ENCODE data around the gene FAM50B. TPM values are rescaled to one million over a fixed set of nuclear protein-coding genes. Genes with fewer than 3 reads are reported as not detected.

The FAM50B gene
- total RNA-seq, 2 experiments from 2014 or later, result 8.8 to 10.6 TPM

- CTCF ChIA-PET, result interaction anchor here (1.9 kb wide), 1 partner anchor 28 kb away, joined by 4 read pairs; the partner anchor contains the start of gene FAM50B
- no peaks in the 10 kb centered on the region for H3K36me3 Mint-ChIP-seq
- H3K27ac Mint-ChIP-seq, result no peak overlapping the region
- no peak overlapping the region for H3K4me3 Mint-ChIP-seq
- no peaks in the 10 kb centered on the region for H3K9me3 Mint-ChIP-seq (ENCODE audit: low read depth)
- peaks cover 32% of the 10 kb centered on the region for H3K27me3 Mint-ChIP-seq
- DNase-seq (no peak), ATAC-seq (no peak)
- H3K4me1 Mint-ChIP-seq, result no peaks in the 10 kb centered on the region
These were observed 27.7 kb downstream of the FAM50B start for GRCh38 chr6:3876866-3877265.

- CTCF ChIA-PET, result interaction anchor here (1.9 kb wide), 1 partner anchor 29 kb away, joined by 4 read pairs; the partner anchor contains the start of gene FAM50B
- DNase-seq (peak; percentile 14), ATAC-seq (no peak)
- no peak overlapping the region for H3K27ac Mint-ChIP-seq
- H3K36me3 Mint-ChIP-seq, result no peaks in the 10 kb centered on the region
- no peaks in the 10 kb centered on the region for H3K4me1 Mint-ChIP-seq
- no peak overlapping the region for H3K4me3 Mint-ChIP-seq
- H3K9me3 Mint-ChIP-seq (ENCODE audit: low read depth), result no peaks in the 10 kb centered on the region
- H3K27me3 Mint-ChIP-seq, result peaks cover 32% of the 10 kb centered on the region
These were observed 29.0 kb downstream of the FAM50B start for GRCh38 chr6:3878048-3878666.

- ATAC-seq (no peak), DNase-seq (peak; percentile 35)
- CTCF ChIA-PET, result no interaction called here
- no peak overlapping the region for H3K27ac Mint-ChIP-seq
- no peaks in the 10 kb centered on the region for H3K4me1 Mint-ChIP-seq
- peaks cover 26% of the 10 kb centered on the region for H3K27me3 Mint-ChIP-seq
- H3K4me3 Mint-ChIP-seq, result no peak overlapping the region
- H3K9me3 Mint-ChIP-seq (ENCODE audit: low read depth), result no peaks in the 10 kb centered on the region
- H3K36me3 Mint-ChIP-seq, result no peaks in the 10 kb centered on the region
These were observed 30.2 kb downstream of the FAM50B start for GRCh38 chr6:3879194-3879952.

GRCh38 chr6:3881711-3882421 lies 32.7 kb downstream of the FAM50B start:
- H3K36me3 Mint-ChIP-seq, result no peaks in the 10 kb centered on the region
- ATAC-seq (no peak), DNase-seq (no peak)
- H3K9me3 Mint-ChIP-seq (ENCODE audit: low read depth), result no peaks in the 10 kb centered on the region
- CTCF ChIA-PET, result no interaction called here
- H3K4me1 Mint-ChIP-seq, result no peaks in the 10 kb centered on the region
- H3K27ac Mint-ChIP-seq, result no peak overlapping the region
- no peak overlapping the region for H3K4me3 Mint-ChIP-seq
- H3K27me3 Mint-ChIP-seq, result peaks cover 12% of the 10 kb centered on the region

- H3K4me1 Mint-ChIP-seq, result no peaks in the 10 kb centered on the region
- CTCF ChIA-PET, result no interaction called here
- no peak for DNase-seq
- H3K4me3 Mint-ChIP-seq, result no peak overlapping the region
- H3K27ac Mint-ChIP-seq, result no peak overlapping the region
- H3K27me3 Mint-ChIP-seq, result peaks cover 12% of the 10 kb centered on the region
- no peaks in the 10 kb centered on the region for H3K36me3 Mint-ChIP-seq
- H3K9me3 Mint-ChIP-seq (ENCODE audit: low read depth), result no peaks in the 10 kb centered on the region
- no peak for ATAC-seq
These were observed 33.3 kb downstream of the FAM50B start for GRCh38 chr6:3882431-3882830.

GRCh38 chr6:3882866-3883265 lies 33.7 kb downstream of the FAM50B start:
- no peak for ATAC-seq
- H3K9me3 Mint-ChIP-seq (ENCODE audit: low read depth), result no peaks in the 10 kb centered on the region
- no peaks in the 10 kb centered on the region for H3K4me1 Mint-ChIP-seq
- CTCF ChIA-PET, result no interaction called here
- H3K4me3 Mint-ChIP-seq, result no peak overlapping the region
- H3K27ac Mint-ChIP-seq, result no peak overlapping the region
- peaks cover 12% of the 10 kb centered on the region for H3K27me3 Mint-ChIP-seq
- no peak for DNase-seq
- H3K36me3 Mint-ChIP-seq, result no peaks in the 10 kb centered on the region

GRCh38 chr6:3884007-3884745 lies 35.0 kb downstream of the FAM50B start:
- Mint-ChIP-seq H3K27me3 (peaks cover 12% of the 10 kb centered on the region), H3K27ac (no peak overlapping the region), H3K4me3 (no peak overlapping the region), H3K9me3 (ENCODE audit: low read depth) (no peaks in the 10 kb centered on the region), H3K36me3 (no peaks in the 10 kb centered on the region), H3K4me1 (no peaks in the 10 kb centered on the region)
- CTCF ChIA-PET, result interaction anchor here (0.9 kb wide), 1 partner anchor 94 kb away, joined by 3 read pairs; no protein-coding TSS in a partner anchor
- no peak for ATAC-seq
- no peak for DNase-seq

- Mint-ChIP-seq H3K27me3 (peaks cover 12% of the 10 kb centered on the region), H3K9me3 (ENCODE audit: low read depth) (no peaks in the 10 kb centered on the region), H3K4me3 (no peak overlapping the region), H3K36me3 (no peaks in the 10 kb centered on the region), H3K4me1 (no peaks in the 10 kb centered on the region), H3K27ac (no peak overlapping the region)
- CTCF ChIA-PET, result no interaction called here
- ATAC-seq (no peak), DNase-seq (no peak)
These were observed 36.3 kb downstream of the FAM50B start for GRCh38 chr6:3885262-3886036.

GRCh38 chr6:3887150-3887700 lies 38.1 kb downstream of the FAM50B start:
- Mint-ChIP-seq H3K4me1 (no peaks in the 10 kb centered on the region), H3K27me3 (peaks cover 13% of the 10 kb centered on the region), H3K4me3 (no peak overlapping the region), H3K9me3 (ENCODE audit: low read depth) (no peaks in the 10 kb centered on the region), H3K27ac (no peak overlapping the region), H3K36me3 (no peaks in the 10 kb centered on the region)
- ATAC-seq (no peak), DNase-seq (no peak)
- CTCF ChIA-PET, result interaction anchor here (0.9 to 1.4 kb wide), 3 partner anchors 38 to 155 kb away, joined by 3 to 4 read pairs (median 3); partner anchors contain the start of gene FAM50B

- DNase-seq, result no peak
- no peaks in the 10 kb centered on the region for H3K36me3 Mint-ChIP-seq
- no peaks in the 10 kb centered on the region for H3K4me1 Mint-ChIP-seq
- H3K4me3 Mint-ChIP-seq, result no peak overlapping the region
- H3K9me3 Mint-ChIP-seq (ENCODE audit: low read depth), result no peaks in the 10 kb centered on the region
- H3K27ac Mint-ChIP-seq, result no peak overlapping the region
- peaks cover 6% of the 10 kb centered on the region for H3K27me3 Mint-ChIP-seq
- no peak for ATAC-seq
- CTCF ChIA-PET, result interaction anchor here (1.4 kb wide), 1 partner anchor 39 kb away, joined by 4 read pairs; the partner anchor contains the start of gene FAM50B
These were observed 39.2 kb downstream of the FAM50B start for GRCh38 chr6:3888153-3888957.

GRCh38 chr6:3890047-3890446 lies 40.9 kb downstream of the FAM50B start:
- Mint-ChIP-seq H3K4me1 (no peaks in the 10 kb centered on the region), H3K27ac (no peak overlapping the region), H3K4me3 (no peak overlapping the region), H3K27me3 (peaks cover 4% of the 10 kb centered on the region), H3K36me3 (no peaks in the 10 kb centered on the region), H3K9me3 (ENCODE audit: low read depth) (no peaks in the 10 kb centered on the region)
- ATAC-seq (no peak), DNase-seq (no peak)
- CTCF ChIA-PET, result no interaction called here

GRCh38 chr6:3891883-3892282 lies 42.7 kb downstream of the FAM50B start:
- H3K27me3 Mint-ChIP-seq, result peaks cover 4% of the 10 kb centered on the region
- no peak overlapping the region for H3K27ac Mint-ChIP-seq
- no peaks in the 10 kb centered on the region for H3K36me3 Mint-ChIP-seq
- H3K4me1 Mint-ChIP-seq, result no peaks in the 10 kb centered on the region
- ATAC-seq (no peak), DNase-seq (no peak)
- H3K4me3 Mint-ChIP-seq, result no peak overlapping the region
- CTCF ChIA-PET, result no interaction called here
- H3K9me3 Mint-ChIP-seq (ENCODE audit: low read depth), result no peaks in the 10 kb centered on the region
